ENCODE data around the gene SH2D1A. TPM values are rescaled to one million over a fixed set of nuclear protein-coding genes. Genes with fewer than 3 reads are reported as not detected.

The SH2D1A gene
- total RNA-seq, 1 donor from 2014 or later = not detected

DNA sequence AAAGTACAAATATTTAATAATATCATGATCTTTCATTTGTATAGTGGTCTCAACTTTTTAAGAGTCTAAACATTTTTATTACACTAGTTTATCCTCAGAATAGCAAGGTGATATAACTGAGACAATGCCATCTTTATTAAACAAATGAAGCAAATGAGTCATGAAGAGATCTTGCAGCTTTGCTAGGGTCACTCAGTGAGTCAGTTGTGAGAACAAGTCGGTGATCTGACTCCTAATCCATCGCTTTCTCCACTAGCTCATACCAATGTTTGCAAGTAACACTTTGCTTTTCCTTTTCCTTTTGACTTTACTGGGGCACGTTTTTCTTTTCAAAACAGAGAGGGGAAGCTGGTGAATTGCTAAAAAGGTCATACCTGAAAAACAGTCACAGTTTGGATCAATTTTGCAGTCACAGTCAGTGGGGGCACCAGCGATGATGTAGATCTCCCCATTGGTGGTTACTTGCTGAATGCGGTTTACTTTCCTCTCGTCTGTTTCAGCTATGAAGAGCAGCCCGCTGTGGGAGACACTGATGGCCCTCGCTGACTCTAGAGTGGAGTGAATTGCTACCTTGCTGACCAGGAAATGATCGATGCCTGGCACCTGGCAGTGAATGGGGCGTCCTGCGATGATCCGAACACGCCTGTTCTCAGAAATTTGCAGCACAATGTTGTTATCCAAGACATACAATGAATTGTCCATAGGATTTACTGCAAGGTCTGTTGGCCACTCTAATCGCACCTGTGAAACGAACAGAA is 75.7 kb downstream of the SH2D1A start:
- TF ChIP-seq, protein P1, sequence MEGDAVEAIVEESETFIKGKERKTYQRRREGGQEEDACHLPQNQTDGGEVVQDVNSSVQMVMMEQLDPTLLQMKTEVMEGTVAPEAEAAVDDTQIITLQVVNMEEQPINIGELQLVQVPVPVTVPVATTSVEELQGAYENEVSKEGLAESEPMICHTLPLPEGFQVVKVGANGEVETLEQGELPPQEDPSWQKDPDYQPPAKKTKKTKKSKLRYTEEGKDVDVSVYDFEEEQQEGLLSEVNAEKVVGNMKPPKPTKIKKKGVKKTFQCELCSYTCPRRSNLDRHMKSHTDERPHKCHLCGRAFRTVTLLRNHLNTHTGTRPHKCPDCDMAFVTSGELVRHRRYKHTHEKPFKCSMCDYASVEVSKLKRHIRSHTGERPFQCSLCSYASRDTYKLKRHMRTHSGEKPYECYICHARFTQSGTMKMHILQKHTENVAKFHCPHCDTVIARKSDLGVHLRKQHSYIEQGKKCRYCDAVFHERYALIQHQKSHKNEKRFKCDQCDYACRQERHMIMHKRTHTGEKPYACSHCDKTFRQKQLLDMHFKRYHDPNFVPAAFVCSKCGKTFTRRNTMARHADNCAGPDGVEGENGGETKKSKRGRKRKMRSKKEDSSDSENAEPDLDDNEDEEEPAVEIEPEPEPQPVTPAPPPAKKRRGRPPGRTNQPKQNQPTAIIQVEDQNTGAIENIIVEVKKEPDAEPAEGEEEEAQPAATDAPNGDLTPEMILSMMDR (conservative IDR thresholded peaks at IDR 0.05; ENCODE audit: low read depth, low read length) = no peak
- no peak for DNase-seq (ENCODE audit: low read depth)
- H3K4me3 ChIP-seq (ENCODE audit: low read depth, low read length) = no peak overlapping the region

Other genes starting within 250 kb of the SH2D1A start
- gene TEX13D, start 13.9 kb upstream of the SH2D1A start, total RNA-seq = not detected in 2 replicates

Data from epithelial cell of proximal tubule (primary cell).